ENCODE results near the gene PHF20.

DNA sequence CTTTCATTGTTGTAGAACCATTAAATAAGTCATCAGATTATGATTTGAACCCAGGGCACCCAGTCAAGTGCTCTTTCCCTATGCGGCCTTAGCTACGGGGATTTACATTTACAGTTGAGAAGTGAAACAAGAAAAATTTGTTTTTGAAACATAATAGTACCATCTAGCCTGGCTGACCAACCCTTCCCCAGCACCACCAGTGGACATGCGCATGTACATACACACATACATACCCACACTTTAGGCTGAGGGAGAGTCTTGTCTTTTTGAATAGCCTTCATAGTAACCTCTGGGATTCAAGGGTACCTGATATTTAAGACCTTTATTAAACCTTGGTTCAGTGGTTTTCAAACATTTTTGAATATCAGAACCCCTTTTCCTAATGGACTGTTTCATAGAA is 148.7 kb downstream of the PHF20 start:
- TF ChIP-seq POLR2A (IDR thresholded peaks at IDR 0.05): no peak
- TF ChIP-seq, protein P1, sequence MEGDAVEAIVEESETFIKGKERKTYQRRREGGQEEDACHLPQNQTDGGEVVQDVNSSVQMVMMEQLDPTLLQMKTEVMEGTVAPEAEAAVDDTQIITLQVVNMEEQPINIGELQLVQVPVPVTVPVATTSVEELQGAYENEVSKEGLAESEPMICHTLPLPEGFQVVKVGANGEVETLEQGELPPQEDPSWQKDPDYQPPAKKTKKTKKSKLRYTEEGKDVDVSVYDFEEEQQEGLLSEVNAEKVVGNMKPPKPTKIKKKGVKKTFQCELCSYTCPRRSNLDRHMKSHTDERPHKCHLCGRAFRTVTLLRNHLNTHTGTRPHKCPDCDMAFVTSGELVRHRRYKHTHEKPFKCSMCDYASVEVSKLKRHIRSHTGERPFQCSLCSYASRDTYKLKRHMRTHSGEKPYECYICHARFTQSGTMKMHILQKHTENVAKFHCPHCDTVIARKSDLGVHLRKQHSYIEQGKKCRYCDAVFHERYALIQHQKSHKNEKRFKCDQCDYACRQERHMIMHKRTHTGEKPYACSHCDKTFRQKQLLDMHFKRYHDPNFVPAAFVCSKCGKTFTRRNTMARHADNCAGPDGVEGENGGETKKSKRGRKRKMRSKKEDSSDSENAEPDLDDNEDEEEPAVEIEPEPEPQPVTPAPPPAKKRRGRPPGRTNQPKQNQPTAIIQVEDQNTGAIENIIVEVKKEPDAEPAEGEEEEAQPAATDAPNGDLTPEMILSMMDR (IDR thresholded peaks at IDR 0.05): no peak
